MM.1S (cell line): ENCODE measurements around the gene UBE3B.

Source experiments
- DNase-seq: peaks from one replicate; pipeline ENCODE4 v3.0.0-alpha.2; 2015
- H2AFZ ChIP-seq: fragments of 300-600 bp; sonication (generic); 2 replicates; pipeline ENCODE4 v1.6.0; 2016; ENCODE audit warnings: antibody characterized with exemption, low read length
- H3F3A ChIP-seq: fragments of 300-600 bp; sonication (generic); 2 replicates; pipeline ENCODE4 v1.6.1; 2016; ENCODE audit warnings: mild to moderate bottlenecking, antibody characterized with exemption, low read length, moderate library complexity, mixed read lengths; ENCODE audit not compliant: insufficient read depth
- H3K27ac ChIP-seq: fragments of 300-600 bp; sonication (generic); 2 replicates; pipeline ENCODE4 v1.5.1; 2016; ENCODE audit warnings: mild to moderate bottlenecking, low read length
- H3K27me3 ChIP-seq: fragments of 300-600 bp; sonication (generic); replicated peaks from 2 replicates; pipeline ENCODE4 v1.6.0; 2016; ENCODE audit warnings: low read length; ENCODE audit not compliant: insufficient read depth
- H3K36me3 ChIP-seq: fragments of 300-600 bp; sonication (generic); replicated peaks from 2 replicates; pipeline ENCODE4 v1.6.1; 2016; ENCODE audit warnings: mild to moderate bottlenecking, low read length, mixed read lengths; ENCODE audit not compliant: insufficient read depth
- H3K4me1 ChIP-seq: fragments of 300-600 bp; sonication (generic); 2 replicates; pipeline ENCODE4 v1.6.1; 2016; ENCODE audit warnings: low read length, mixed read lengths
- H3K4me2 ChIP-seq: fragments of 300-600 bp; sonication (generic); 2 replicates; pipeline ENCODE4 v1.6.0; 2016; ENCODE audit warnings: low read depth, low read length
- H3K4me3 ChIP-seq: fragments of 300-600 bp; sonication (generic); 2 replicates; pipeline ENCODE4 v1.5.1; 2016; ENCODE audit warnings: low read length, mixed read lengths
- H3K79me2 ChIP-seq: fragments of 300-600 bp; sonication (generic); 2 replicates; pipeline ENCODE4 v1.6.1; 2016; ENCODE audit warnings: mixed run types, low read length, mixed read lengths
- H3K9ac ChIP-seq: fragments of 300-600 bp; sonication (generic); 2 replicates; pipeline ENCODE4 v1.6.1; 2016; ENCODE audit warnings: low read length, mixed read lengths
- H3K9me2 ChIP-seq: fragments of 300-600 bp; sonication (generic); replicated peaks from 2 replicates; pipeline ENCODE4 v1.6.1; 2016; ENCODE audit warnings: mild to moderate bottlenecking, low read length, mixed read lengths; ENCODE audit not compliant: insufficient read depth
- H3K9me3 ChIP-seq: fragments of 300-600 bp; sonication (generic); replicated peaks from 2 replicates; pipeline ENCODE4 v1.6.1; 2016; ENCODE audit warnings: mild to moderate bottlenecking, low read length, mixed read lengths; ENCODE audit not compliant: insufficient read depth
- H4K20me1 ChIP-seq: fragments of 300-600 bp; sonication (generic); 2 replicates; pipeline ENCODE4 v1.6.1; 2016; ENCODE audit warnings: mild to moderate bottlenecking, low read length, moderate library complexity, mixed read lengths; ENCODE audit not compliant: insufficient read depth
- CTCF ChIP-seq: fragments of 300-600 bp; sonication (generic); IDR thresholded peaks from 2 replicates; pipeline ENCODE4 v1.5.1; 2016; ENCODE audit warnings: antibody characterized with exemption, low read length, mixed read lengths
- EZH2 ChIP-seq: fragments of 300-600 bp; sonication (generic); optimal IDR thresholded peaks from 2 replicates; pipeline ENCODE3; 2017; ENCODE audit warnings: low read depth, mild to moderate bottlenecking, antibody characterized with exemption, low read length, mixed read lengths
- EZH2phosphoT487 ChIP-seq: fragments of 300-600 bp; sonication (generic); IDR thresholded peaks from 2 replicates; pipeline ENCODE4 v1.6.1; 2018; ENCODE audit warnings: antibody characterized with exemption, low read length

The UBE3B gene

GRCh38 chr12:109450980-109451379 lies 26.5 kb upstream of the UBE3B start:
- Histone ChIP-seq H3K27me3 (no peaks in the 10 kb centered on the region), H3K27ac (no peak overlapping the region), H3K4me3 (no peak overlapping the region), H3K9me3 (no peaks in the 10 kb centered on the region), H3F3A (no peaks in the 10 kb centered on the region), H3K9me2 (no peaks in the 10 kb centered on the region), H3K36me3 (no peaks in the 10 kb centered on the region), H3K79me2 (no peaks in the 10 kb centered on the region), H3K4me2 (no peak overlapping the region), H4K20me1 (no peaks in the 10 kb centered on the region), H3K9ac (no peak overlapping the region), H3K4me1 (no peaks in the 10 kb centered on the region), H2AFZ (no peak overlapping the region)
- no peak for DNase-seq
- no peak for TF ChIP-seq EZH2
- TF ChIP-seq CTCF = no peak
- no peak for TF ChIP-seq EZH2phosphoT487

GRCh38 chr12:109451400-109451799 lies 26.0 kb upstream of the UBE3B start:
- no peak for DNase-seq

GRCh38 chr12:109452489-109452888 lies 24.9 kb upstream of the UBE3B start:
- Histone ChIP-seq H3K4me1 (no peaks in the 10 kb centered on the region), H3K27ac (no peak overlapping the region), H3K9ac (no peak overlapping the region), H3K27me3 (no peaks in the 10 kb centered on the region), H3K79me2 (no peaks in the 10 kb centered on the region), H3K36me3 (no peaks in the 10 kb centered on the region), H3K4me3 (no peak overlapping the region), H3F3A (no peaks in the 10 kb centered on the region), H2AFZ (no peak overlapping the region), H3K9me3 (no peaks in the 10 kb centered on the region), H4K20me1 (no peaks in the 10 kb centered on the region), H3K9me2 (no peaks in the 10 kb centered on the region), H3K4me2 (no peak overlapping the region)
- no peak for TF ChIP-seq CTCF
- DNase-seq = no peak

More at GRCh38 chr12:109451400-109451799, 26.0 kb upstream of the UBE3B start:
- Histone ChIP-seq H3K79me2 (no peaks in the 10 kb centered on the region), H2AFZ (no peak overlapping the region), H4K20me1 (no peaks in the 10 kb centered on the region), H3K9me3 (no peaks in the 10 kb centered on the region), H3K4me1 (no peaks in the 10 kb centered on the region), H3K4me2 (no peak overlapping the region), H3F3A (no peaks in the 10 kb centered on the region), H3K9me2 (no peaks in the 10 kb centered on the region), H3K27me3 (no peaks in the 10 kb centered on the region), H3K4me3 (no peak overlapping the region), H3K27ac (no peak overlapping the region), H3K36me3 (no peaks in the 10 kb centered on the region), H3K9ac (no peak overlapping the region)
- TF ChIP-seq EZH2phosphoT487 (no peak), EZH2 (no peak), CTCF (no peak)
